Panc1 (cell line): ENCODE data around the gene FBXW8. TPM values are rescaled to one million over a fixed set of nuclear protein-coding genes. Genes with fewer than 3 reads are reported as not detected.

Experiments
- ATAC-seq: fragments of 200-7000 bp; cut with Tn5 transposase; 2 replicates; pipeline ENCODE4 v1.9.1; 2020; ENCODE audit warnings: mild to moderate bottlenecking, moderate library complexity
- BruUV-seq: library from RNA; stranded (reverse); fragments of 400-500 nt; replicated peaks from 2 replicates; lab custom pipeline; 2021; lab: Mats Ljungman, UMichigan
- CTCF ChIA-PET: fragments of 300-600 bp; sonication (Branson Sonifier 250); formaldehyde crosslinking; loops from one replicate; lab custom pipeline; 2022; ENCODE audit warnings: antibody characterized with exemption; lab: Charles Lee
- POLR2A ChIA-PET: fragments of 300-600 bp; sonication (Branson Sonifier 250); formaldehyde crosslinking; loops from one replicate; lab custom pipeline; 2022; ENCODE audit warnings: antibody characterized with exemption; lab: Charles Lee
- DNase-seq: peaks from one replicate; pipeline ENCODE4 v3.0.0-alpha.2; 2010; ENCODE audit warnings: low read depth, low spot score
- H3K27ac ChIP-seq: 2 replicates; pipeline ENCODE4 v1.5.1; 2011; ENCODE audit warnings: mild to moderate bottlenecking, low read length, inconsistent platforms
- H3K27me3 ChIP-seq: fragments of 200-500 bp; sonication (Bioruptor generic); 2 replicates; pipeline ENCODE4 v1.6.0; 2014; ENCODE audit warnings: low read length, inconsistent platforms; ENCODE audit not compliant: control insufficient read depth, insufficient read depth
- H3K36me3 ChIP-seq: fragments of 200-500 bp; sonication (Bioruptor generic); 2 replicates; pipeline ENCODE4 v1.5.1; 2014; ENCODE audit warnings: inconsistent platforms, mild to moderate bottlenecking, low read length, moderate library complexity; ENCODE audit not compliant: control insufficient read depth, insufficient read depth
- H3K4me1 ChIP-seq: 2 replicates; pipeline ENCODE4 v1.5.1; 2011; ENCODE audit warnings: inconsistent platforms, mild to moderate bottlenecking, low read length, moderate library complexity; ENCODE audit not compliant: control insufficient read depth, insufficient read depth
- H3K4me3 ChIP-seq, 2 experiments: 2 replicates each; pipeline ENCODE4 v1.5.1; 2011 to 2012; ENCODE audit warnings: low read depth in 2 of 2, low read length in 2 of 2, mild to moderate bottlenecking in 2 of 2, inconsistent platforms in 1 of 2, moderate library complexity in 1 of 2
- H3K9me3 ChIP-seq: fragments of 200-500 bp; sonication (Bioruptor generic); 2 replicates; pipeline ENCODE4 v1.5.1; 2014; ENCODE audit warnings: low read depth, mild to moderate bottlenecking, inconsistent platforms, low read length, moderate library complexity; ENCODE audit not compliant: control insufficient read depth, insufficient read depth
- CTCF ChIP-seq: fragments of 450-650 bp; IDR thresholded peaks from 2 replicates; pipeline ENCODE4 v1.5.1; 2017; ENCODE audit warnings: mild to moderate bottlenecking
- POLR2AphosphoS5 ChIP-seq: IDR thresholded peaks from 2 replicates; pipeline ENCODE4 v1.6.1; 2012; ENCODE audit warnings: mild to moderate bottlenecking, low read depth, low read length, moderate library complexity
- REST ChIP-seq, 2 experiments: IDR thresholded peaks; 2 replicates each; pipeline ENCODE4 v1.6.1; 2011 to 2012; ENCODE audit warnings: low read depth in 2 of 2, control low read depth in 1 of 2, low read length in 1 of 2, mild to moderate bottlenecking in 1 of 2, moderate library complexity in 1 of 2; ENCODE audit not compliant: insufficient read depth in 1 of 2
- SIN3A ChIP-seq: IDR thresholded peaks from 2 replicates; pipeline ENCODE4 v1.6.1; 2012; ENCODE audit warnings: low read depth, mild to moderate bottlenecking, low read length, moderate library complexity, borderline replicate concordance; ENCODE audit not compliant: insufficient read depth
- TCF7L2 ChIP-seq: IDR thresholded peaks from 2 replicates; pipeline ENCODE4 v1.6.1; 2011; ENCODE audit warnings: mild to moderate bottlenecking, low read depth, low read length, inconsistent platforms
- in situ Hi-C: cut with HindIII; loops from 2 replicates; pipeline ENCODE4 v1.10.0; 2016; ENCODE audit warnings: low sequenced_read_pairs, low pct_unique_long_range_greater_than_20kb
- intact Hi-C: fragments of 100-400 bp; cut with micrococcal nuclease; formaldehyde crosslinking; loops from one replicate; pipeline ENCODE4 v1.10.0; 2022; ENCODE audit not compliant: unreplicated experiment
- total RNA-seq: library from RNA; stranded (reverse); gene quantifications from one replicate; pipeline ENCODE4 v1.2.1, GENCODE V29; 2021; ENCODE audit not compliant: unreplicated experiment

Gene FBXW8
- total RNA-seq, 1 experiment from 2014 or later: 18.0 TPM

GRCh38 chr12:117051380-117051779, 140.6 kb downstream of the FBXW8 start:
- H3K4me1 ChIP-seq: no peaks in the 10 kb centered on the region; the same call in 1 of the 2 replicates
- no peak for ATAC-seq
- H3K36me3 ChIP-seq: no peaks in the 10 kb centered on the region
- no peak overlapping the region for H3K27ac ChIP-seq
- DNase-seq: no peak
- no peak for TF ChIP-seq REST (IDR thresholded peaks at IDR 0.05; ENCODE audit: insufficient read depth in 1 of 2, low read depth in 2 of 2, low read length in 1 of 2)
- no peak for TF ChIP-seq CTCF
- no peak for TF ChIP-seq POLR2AphosphoS5
- TF ChIP-seq SIN3A: no peak
- TF ChIP-seq TCF7L2: no peak
- ChIA-PET CTCF (no interaction called here), POLR2A (no interaction called here)
- no TSS peak for BruUV-seq
- intact Hi-C loops: no loop called here
- no peaks in the 10 kb centered on the region for H3K9me3 ChIP-seq
- in situ Hi-C loops: no loop called here
- H3K4me3 ChIP-seq: no peak overlapping the region
- H3K27me3 ChIP-seq: peaks cover 2% of the 10 kb centered on the region; the same call in 1 of the 2 replicates

- CTCF ChIA-PET: no interaction called here
Observed at GRCh38 chr12:117052386-117053049, 141.8 kb downstream of the FBXW8 start.

More at GRCh38 chr12:117052386-117053049, 141.8 kb downstream of the FBXW8 start:
- BruUV-seq: no TSS peak
- no peak for TF ChIP-seq REST (IDR thresholded peaks at IDR 0.05; ENCODE audit: insufficient read depth in 1 of 2, low read depth in 2 of 2, low read length in 1 of 2)
- no peak for TF ChIP-seq POLR2AphosphoS5
- no peak for TF ChIP-seq SIN3A
- no peak for TF ChIP-seq TCF7L2
- TF ChIP-seq CTCF: no peak
- DNase-seq (no peak), ATAC-seq (0 out of 2 replicates have a peak, but pooled peaks have one; percentile 33)
- no peak overlapping the region for H3K27ac ChIP-seq
- no peak overlapping the region for H3K4me3 ChIP-seq
- POLR2A ChIA-PET: no interaction called here
- intact Hi-C loops: no loop called here
- no peaks in the 10 kb centered on the region for H3K36me3 ChIP-seq
- H3K27me3 ChIP-seq: peaks cover 2% of the 10 kb centered on the region; the same call in 1 of the 2 replicates
- in situ Hi-C loops: no loop called here
- no peaks in the 10 kb centered on the region; the same call in 1 of the 2 replicates for H3K4me1 ChIP-seq
- H3K9me3 ChIP-seq: no peaks in the 10 kb centered on the region
